CD1c-positive myeloid dendritic cell (primary cell): Measurements from ENCODE around the gene PTCD3.

Experiments
- DNase-seq: peaks from one replicate; pipeline ENCODE4 v3.0.0-alpha.2; 2016; ENCODE audit errors: extremely low spot score

The PTCD3 gene

GRCh38 chr2:86105969-86106945 lies at the start of gene PTCD3:
PTCD3 (plus strand) TSS chr2:86106235; CDS start chr2:86106248, 13 bp downstream.
- peak; percentile 98 for DNase-seq

- DNase-seq, result no peak
Measured at GRCh38 chr2:86056590-86057331, 49.3 kb upstream of the PTCD3 start.

- no peak for DNase-seq
Measured at GRCh38 chr2:86062043-86062442, 44.0 kb upstream of the PTCD3 start.

- DNase-seq, result no peak
Measured at GRCh38 chr2:86064006-86064405, 42.0 kb upstream of the PTCD3 start.

- no peak for DNase-seq
Measured at GRCh38 chr2:86065512-86065911, 40.5 kb upstream of the PTCD3 start.

GRCh38 chr2:86066007-86066578 lies 39.9 kb upstream of the PTCD3 start:
- no peak for DNase-seq

GRCh38 chr2:86066915-86067314 lies 39.1 kb upstream of the PTCD3 start:
- no peak for DNase-seq

GRCh38 chr2:86068136-86068588 lies 37.9 kb upstream of the PTCD3 start:
- DNase-seq, result no peak

- DNase-seq, result no peak
Measured at GRCh38 chr2:86068648-86069047, 37.4 kb upstream of the PTCD3 start.

- no peak for DNase-seq
Measured at GRCh38 chr2:86069091-86069685, 36.8 kb upstream of the PTCD3 start.

GRCh38 chr2:86069783-86070339 lies 36.2 kb upstream of the PTCD3 start:
- DNase-seq, result no peak

- DNase-seq, result no peak
Measured at GRCh38 chr2:86070868-86071267, 35.2 kb upstream of the PTCD3 start.

GRCh38 chr2:86072271-86072858 lies 33.7 kb upstream of the PTCD3 start:
- peak; percentile 53 for DNase-seq

- DNase-seq, result no peak
Measured at GRCh38 chr2:86073225-86073624, 32.8 kb upstream of the PTCD3 start.

- no peak for DNase-seq
Measured at GRCh38 chr2:86074256-86074655, 31.8 kb upstream of the PTCD3 start.

- no peak for DNase-seq
Measured at GRCh38 chr2:86074811-86075210, 31.2 kb upstream of the PTCD3 start.

- DNase-seq, result no peak
Measured at GRCh38 chr2:86075886-86076285, 30.1 kb upstream of the PTCD3 start.

- DNase-seq, result peak; percentile 38
Measured at GRCh38 chr2:86078774-86079545, 27.1 kb upstream of the PTCD3 start.

- peak; percentile 74 for DNase-seq
Measured at GRCh38 chr2:86079981-86080911, 25.8 kb upstream of the PTCD3 start.
